MV-4-11 (cell line): ENCODE data around the gene NDUFAF4.

Experiments used
- DNase-seq: peaks from one replicate; lab custom pipeline; 2025; lab: John Stamatoyannopoulos, UW

NDUFAF4 gene

GRCh38 chr6:96897396-96898240 lies at the start of gene NDUFAF4:
TSS of gene NDUFAF4 (minus strand) at chr6:96897891. CDS start at chr6:96897801, 90 bp downstream.
- peak; percentile 88 for DNase-seq

DNA sequence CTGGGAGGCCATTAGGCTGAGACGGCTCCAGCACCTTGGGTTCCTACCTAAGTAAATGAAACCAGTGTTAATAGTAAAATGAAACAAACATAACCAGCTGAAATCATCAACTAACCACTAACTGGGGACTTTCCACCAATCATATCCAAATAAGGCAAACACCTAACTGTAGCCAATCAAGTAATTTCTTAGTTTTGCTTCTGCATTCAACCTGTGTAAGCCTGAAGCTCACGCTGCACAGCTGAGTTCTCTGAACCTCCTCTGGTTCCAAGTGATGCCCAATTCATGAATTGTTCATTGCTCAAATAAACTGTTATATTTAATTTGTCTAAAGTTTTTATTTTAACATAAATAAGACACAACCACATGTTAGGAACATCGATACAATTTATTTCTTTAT lies 49.4 kb upstream of the NDUFAF4 start:
- no peak for DNase-seq

DNA sequence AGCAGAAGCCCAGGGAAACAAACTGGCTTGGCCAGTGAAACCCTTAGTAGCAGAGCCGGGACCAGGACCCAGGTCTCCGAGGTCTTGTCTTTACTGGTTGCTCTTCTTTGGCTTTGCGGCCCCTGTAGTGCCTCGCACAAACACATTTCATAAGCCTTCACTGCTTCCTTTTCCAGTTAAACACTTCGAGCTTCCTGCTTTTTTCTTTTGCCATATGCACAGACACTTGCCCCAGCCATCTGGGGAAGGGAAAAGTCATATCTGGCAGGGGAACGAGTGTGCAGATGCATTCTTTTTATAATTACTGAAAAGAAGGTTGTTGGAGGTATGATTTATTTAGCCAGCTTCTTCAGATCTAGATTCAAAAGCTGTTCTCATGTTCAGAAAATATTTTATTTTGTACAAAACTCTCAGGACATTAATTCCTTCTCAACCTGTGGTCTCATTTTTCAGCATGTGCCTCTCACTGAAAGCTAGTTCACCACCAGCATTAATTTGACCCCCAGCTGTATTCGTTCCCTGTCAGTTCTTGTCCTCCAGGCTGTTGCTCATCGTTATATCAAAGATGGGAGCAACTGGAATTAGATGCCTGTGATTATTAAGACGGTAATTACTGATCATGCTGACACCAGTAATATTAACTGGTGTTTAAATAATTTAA lies 46.0 kb upstream of the NDUFAF4 start:
- DNase-seq: no peak

DNA sequence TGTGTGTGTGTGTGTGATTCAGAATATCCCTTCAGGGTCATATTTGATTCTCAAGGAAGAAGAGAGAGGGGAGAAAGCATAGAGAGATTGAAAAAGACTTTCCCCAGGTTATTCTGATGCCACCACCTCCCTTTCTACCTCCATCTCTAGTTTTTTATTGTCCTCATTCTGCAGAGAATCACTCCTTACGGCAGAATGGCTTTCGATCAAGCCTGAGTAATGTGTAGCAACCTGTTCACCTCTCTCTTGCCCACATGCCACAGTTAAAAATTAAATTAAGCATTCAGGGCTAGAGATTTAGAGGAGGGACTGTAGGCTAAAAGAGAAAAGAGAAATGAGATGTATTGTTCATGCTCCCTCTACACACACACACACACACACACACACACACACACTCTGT lies 45.0 kb upstream of the NDUFAF4 start:
- DNase-seq: no peak

DNA sequence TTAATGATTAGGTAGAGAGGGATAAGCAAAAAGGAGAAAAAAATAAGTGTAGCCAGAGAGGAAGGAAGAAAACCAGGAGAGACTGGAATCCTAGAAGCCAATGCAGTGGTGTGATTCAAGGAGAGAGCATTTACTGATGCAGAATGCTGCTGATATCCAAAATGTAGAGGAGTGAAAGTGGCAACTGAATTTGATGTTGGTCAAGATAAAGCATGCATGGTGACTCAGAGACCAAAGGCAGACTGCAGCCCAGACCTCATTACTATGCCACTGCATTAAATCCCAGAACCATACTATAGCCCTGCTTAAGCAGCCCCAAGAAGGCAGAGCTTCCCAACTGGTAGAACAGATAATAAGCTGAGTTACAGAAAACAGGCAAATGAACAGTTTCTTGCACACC lies 42.6 kb upstream of the NDUFAF4 start:
- DNase-seq: no peak

DNA sequence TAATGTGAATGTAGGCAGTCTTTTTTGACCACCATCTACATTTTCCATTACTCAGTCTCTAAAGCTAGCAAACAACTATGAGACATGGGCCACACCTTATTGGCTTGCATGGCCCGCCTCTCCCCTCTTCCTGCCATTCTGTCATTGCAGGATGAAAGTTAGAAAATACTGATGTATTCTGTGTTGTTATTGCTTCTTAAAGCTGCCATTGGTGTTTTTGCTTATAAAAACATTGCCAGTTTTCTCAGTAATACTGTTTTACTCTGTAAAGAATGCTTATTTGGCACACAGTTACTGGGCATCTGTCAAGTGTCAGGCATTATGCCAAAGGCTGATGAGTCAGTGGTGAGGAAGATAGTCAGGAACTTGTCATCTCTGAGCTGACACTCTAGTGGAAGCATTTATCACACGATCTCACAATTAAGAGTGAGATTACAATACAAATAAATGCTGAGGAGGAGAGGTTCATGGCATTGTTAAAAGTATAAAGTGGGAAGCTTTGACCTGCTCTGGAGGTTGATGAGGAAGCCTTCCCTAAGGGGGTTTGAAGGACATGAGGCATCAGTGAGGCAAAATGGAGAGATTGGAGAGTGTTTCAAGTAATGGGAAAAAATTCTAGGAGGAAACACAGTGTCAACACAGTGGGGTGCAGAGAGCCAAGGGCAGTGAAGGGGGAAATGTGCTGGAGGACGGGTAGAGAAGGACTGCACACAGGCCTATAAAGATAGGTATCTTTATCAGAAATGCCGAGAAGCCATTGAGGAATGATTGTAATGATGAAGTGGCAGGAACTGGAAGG lies 41.5 kb upstream of the NDUFAF4 start:
- no peak for DNase-seq

- DNase-seq: no peak
These were observed 36.4 kb upstream of the NDUFAF4 start for GRCh38 chr6:96934087-96934486.

DNA sequence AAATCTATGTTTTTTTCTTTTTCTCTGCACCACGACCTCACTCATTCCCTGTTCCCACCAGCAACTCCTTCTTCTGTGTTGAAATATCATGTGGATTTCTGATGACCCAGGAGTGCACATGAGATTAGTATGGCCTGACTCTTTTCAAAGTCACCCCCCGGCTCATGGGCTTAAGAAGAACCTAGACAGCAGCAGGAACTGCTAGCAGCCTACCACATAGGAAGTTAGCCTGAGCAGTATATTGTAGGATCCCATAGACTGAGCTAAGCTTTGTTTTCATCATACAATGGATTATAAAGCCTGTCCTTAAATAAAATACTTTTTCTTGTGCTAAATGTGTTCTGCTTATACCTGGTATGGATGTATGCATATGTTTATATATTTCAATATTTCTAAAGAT lies 33.5 kb upstream of the NDUFAF4 start:
- no peak for DNase-seq

- DNase-seq: no peak
These were observed 32.0 kb upstream of the NDUFAF4 start for GRCh38 chr6:96929741-96930140.

DNA sequence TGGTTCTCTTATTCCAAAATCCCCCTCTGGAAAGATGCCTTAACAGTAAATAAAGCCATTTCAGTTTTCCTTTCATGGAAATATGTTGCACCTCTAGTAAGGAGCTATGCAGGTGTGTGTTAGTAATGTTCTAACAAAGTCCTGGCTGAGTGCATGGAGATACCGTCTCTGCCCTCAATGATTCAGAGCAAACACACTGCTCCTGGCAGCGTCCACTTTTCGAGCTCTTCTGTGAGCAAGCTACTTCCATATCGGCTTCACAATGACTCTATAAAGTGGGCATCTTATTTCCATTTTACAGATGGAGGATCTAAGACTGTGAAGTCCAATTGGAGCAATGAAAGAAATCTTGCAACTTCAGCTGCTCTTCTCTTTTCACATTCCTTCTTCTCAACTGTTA lies 30.0 kb upstream of the NDUFAF4 start:
- DNase-seq: no peak

GRCh38 chr6:96926425-96926824 lies 28.7 kb upstream of the NDUFAF4 start:
- no peak for DNase-seq

DNA sequence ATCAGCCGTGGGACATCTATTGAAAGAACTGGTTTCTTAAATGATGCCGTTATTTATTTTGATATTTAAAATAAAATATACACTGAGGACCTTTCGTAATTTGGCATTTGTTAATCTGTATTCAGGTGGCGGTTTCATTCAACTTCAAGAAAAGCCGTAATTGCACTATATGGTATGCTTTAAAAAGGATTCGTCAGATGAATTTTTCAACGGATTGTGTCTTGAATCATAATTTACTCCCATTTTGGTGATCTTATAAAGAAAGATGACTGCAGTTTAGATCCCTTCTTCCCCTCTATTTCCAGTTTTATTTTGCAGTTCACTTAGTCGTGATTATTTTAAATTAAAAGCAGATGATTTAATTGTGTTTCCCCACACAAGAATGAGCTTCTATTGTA lies 27.6 kb upstream of the NDUFAF4 start:
- DNase-seq: no peak

DNA sequence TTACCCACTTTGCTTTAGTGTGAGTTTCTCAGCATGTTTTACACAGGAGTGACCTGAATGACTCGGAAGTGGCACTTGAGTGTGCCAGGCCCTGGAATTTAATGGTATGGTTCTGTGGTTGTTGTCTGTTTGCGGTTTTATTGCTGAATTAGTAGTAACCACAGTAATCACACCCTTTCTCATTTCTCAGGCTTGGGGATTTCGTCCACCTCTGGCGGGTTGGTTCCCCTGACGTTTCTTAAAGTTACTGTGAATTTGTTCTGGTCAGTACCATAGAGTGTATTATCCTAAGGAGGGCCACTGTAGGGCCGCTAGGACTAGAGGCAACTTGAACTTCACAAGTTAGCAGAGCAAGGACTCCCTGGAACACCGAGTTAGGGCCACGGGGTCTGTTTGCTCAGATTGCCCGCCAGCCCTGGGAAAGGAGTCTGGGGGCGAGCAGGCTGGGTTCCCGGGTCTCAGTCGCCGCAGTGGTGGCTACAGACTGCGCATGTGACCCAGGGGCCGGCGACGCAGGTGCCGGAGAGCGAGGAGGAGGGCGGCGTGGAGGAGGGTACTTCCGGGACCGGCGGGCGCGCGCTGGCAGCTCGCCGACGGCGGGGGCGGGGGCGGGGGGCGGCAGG lies 26.3 kb upstream of the NDUFAF4 start:
- peak; percentile 47 for DNase-seq

DNA sequence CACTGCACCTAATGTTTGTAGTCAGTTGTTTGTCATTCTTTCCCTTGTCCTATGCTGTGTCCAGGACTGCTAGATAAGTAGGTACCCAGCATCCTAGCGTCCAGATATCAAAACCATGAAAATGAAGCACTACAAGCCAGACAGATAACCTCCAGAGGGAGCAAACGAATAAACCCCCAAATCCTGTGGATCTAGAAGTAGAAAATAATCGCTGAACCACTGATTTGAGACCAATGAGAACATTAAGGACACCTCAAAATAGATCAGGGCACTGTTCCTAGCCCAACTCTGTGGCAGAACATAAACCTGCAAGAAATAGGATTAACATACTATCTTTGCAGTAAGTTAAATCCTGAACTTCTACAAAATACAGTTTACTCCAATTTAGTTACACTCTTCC lies 25.7 kb upstream of the NDUFAF4 start:
- no peak for DNase-seq

DNA sequence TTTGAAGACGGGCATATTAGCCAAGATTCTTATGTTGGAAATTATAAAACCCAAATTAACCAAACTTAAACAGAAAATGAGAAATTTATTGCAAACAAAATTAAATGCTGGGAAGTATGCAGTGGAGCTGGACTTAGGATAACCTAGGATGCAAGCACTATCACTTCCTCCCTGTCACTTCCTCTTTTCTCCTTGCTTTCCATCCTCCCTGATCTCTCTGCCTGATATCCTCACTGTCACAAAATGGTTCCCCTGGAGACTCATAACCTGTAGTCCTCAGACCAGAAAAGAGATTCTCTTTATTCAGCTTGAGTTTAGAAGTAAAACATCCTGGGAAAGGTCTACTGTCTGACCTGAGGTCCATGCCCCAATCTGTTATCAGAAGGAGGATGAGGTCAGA lies 19.4 kb upstream of the NDUFAF4 start:
- peak; percentile 70 for DNase-seq

DNA sequence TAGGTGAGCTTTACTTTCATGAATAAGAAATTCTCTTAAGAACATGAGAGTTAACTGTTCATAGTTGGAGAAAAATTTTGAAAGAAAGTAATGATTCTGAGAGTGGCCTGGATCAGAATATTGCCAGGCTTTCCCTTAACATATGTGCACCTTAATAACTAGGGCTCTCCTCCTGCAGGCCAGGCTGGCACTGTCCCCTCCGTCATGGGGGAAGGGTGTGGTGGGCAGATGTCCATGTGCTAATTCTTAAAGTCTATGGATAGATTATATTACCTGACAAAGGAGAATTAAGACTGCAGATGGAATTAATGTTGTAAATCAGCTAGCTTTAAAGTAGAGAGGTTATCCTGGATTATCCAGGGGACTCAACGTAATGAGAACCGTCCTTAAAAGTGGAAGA lies 15.9 kb upstream of the NDUFAF4 start:
- DNase-seq: no peak

- no peak for DNase-seq
These were observed 14.1 kb upstream of the NDUFAF4 start for GRCh38 chr6:96911751-96912150.

- no peak for DNase-seq
These were observed 13.5 kb upstream of the NDUFAF4 start for GRCh38 chr6:96911171-96911570.

GRCh38 chr6:96909811-96910210 lies 12.1 kb upstream of the NDUFAF4 start:
- DNase-seq: no peak

GRCh38 chr6:96907498-96907897 lies 9.8 kb upstream of the NDUFAF4 start:
- peak; percentile 3 for DNase-seq

DNA sequence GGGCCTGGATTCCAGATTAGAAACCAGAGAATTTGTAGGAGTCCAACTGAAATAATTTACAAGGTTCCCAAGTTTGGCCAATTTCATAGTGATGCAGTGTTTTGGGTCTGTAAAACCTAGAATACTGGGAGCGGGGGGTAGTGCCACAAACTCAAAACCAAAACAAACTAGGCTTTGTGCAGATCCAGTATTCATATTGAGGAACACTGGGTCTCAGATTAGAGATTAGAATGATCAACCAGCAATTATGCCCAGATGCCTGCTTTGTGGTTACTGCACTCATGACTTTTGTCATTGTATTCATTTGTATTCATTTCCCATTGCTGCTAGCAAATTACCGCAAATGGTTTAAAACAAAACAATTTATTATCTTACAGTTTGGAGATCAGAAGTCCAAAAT lies 3.2 kb upstream of the NDUFAF4 start:
- no peak for DNase-seq

- no peak for DNase-seq
These were observed 1.8 kb upstream of the NDUFAF4 start for GRCh38 chr6:96899451-96899998.
